ENCODE results near the gene SMARCA1.

Gene SMARCA1

DNA sequence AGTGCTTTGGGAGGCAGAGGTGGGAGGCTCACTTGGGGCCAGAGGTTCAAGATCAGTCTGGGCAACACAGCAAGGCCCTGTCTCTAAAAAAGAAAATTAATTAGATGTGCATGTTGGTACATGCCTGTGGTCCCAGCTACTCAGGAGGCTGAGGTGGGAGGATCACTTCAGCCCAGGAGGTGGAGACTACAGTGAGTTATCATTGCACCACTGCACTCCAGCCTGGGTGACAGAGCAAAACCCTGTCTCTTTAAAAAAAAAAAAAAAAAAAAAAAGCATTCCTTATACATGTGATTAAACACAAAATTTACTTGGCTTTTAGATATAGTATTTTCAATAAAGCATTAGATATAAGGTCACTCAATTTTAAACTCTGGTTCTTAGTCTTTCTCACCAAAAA is 34.9 kb downstream of the SMARCA1 start:
- Histone ChIP-seq H4K8ac (ENCODE audit: low read depth, low read length) (no peak overlapping the region), H3K27ac (replicated peaks; ENCODE audit: low read length) (no peak overlapping the region), H2AFZ (ENCODE audit: low read length) (no peak overlapping the region), H3K27me3 (ENCODE audit: control insufficient read depth in 3 of 3, insufficient read depth in 3 of 3, low read depth in 1 of 3, low read length in 3 of 3) (no peaks in the 10 kb centered on the region), H3K4me1 (ENCODE audit: control insufficient read depth in 2 of 2, insufficient read depth in 1 of 2, low read depth in 1 of 2, low read length in 2 of 2) (no peaks in the 10 kb centered on the region), H3K36me3 (replicated peaks in 1 of 2; ENCODE audit: control insufficient read depth in 2 of 2, insufficient read depth in 2 of 2, low read length in 2 of 2) (peaks cover 9 to 100% of the 10 kb centered on the region in 2 donors), H2AK5ac (ENCODE audit: low read depth, low read length) (no peak overlapping the region), H2BK5ac (ENCODE audit: low read length) (no peak overlapping the region), H3K79me1 (ENCODE audit: low read depth, low read length) (no peaks in the 10 kb centered on the region), H3K18ac (ENCODE audit: low read length) (no peak overlapping the region), H3K9me3 (replicated peaks in 1 of 2; ENCODE audit: control insufficient read depth in 2 of 2, insufficient read depth in 1 of 2, low read depth in 1 of 2, low read length in 2 of 2) (no peaks in the 10 kb centered on the region), H3K14ac (ENCODE audit: low read length) (no peak overlapping the region), H2BK120ac (ENCODE audit: low read depth, low read length) (no peak overlapping the region), H3K4me2 (ENCODE audit: insufficient read depth, low read length, poor library complexity, severe bottlenecking) (no peak overlapping the region), H2BK12ac (ENCODE audit: low read length) (no peak overlapping the region), H3K23ac (ENCODE audit: low read depth, low read length, poor library complexity) (no peak overlapping the region), H2BK15ac (ENCODE audit: low read length) (no peak overlapping the region), H3K4ac (ENCODE audit: low read length) (no peak overlapping the region), H3K4me3 (ENCODE audit: low read length in 2 of 2) (no peak overlapping the region), H4K91ac (ENCODE audit: low read depth, low read length, poor library complexity) (no peak overlapping the region), H3K9ac (ENCODE audit: low read depth, low read length, poor library complexity) (no peak overlapping the region)
- DNase-seq (ENCODE audit: low spot score) = no peak

DNA sequence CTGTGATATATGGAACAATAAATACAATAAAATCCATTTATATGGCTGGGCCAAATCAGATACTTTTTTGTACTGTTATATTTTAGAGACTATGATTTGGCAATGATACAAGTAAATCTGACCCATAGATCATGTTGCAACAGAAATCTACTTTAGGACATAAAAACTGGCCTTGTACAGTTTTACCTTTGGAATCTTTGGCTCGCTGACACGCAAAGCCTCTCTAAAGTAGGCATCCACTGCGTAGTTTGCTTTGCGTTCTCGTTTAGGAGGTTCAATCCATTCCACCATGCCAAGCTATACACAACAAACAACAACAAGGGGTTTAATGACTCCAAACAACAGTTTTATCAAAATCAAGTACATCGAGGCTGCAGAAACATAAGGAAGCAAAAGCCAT is 42.4 kb downstream of the SMARCA1 start:
- H3K27ac ChIP-seq (replicated peaks; ENCODE audit: low read length) = no peak overlapping the region
- no peak overlapping the region for H2BK5ac ChIP-seq (ENCODE audit: low read length)
- H2BK120ac ChIP-seq (ENCODE audit: low read depth, low read length) = no peak overlapping the region
- no peak overlapping the region for H3K18ac ChIP-seq (ENCODE audit: low read length)
- no peak overlapping the region for H2AFZ ChIP-seq (ENCODE audit: low read length)
- H3K4me1 ChIP-seq (ENCODE audit: control insufficient read depth in 2 of 2, insufficient read depth in 1 of 2, low read depth in 1 of 2, low read length in 2 of 2) = no peaks in the 10 kb centered on the region
- H3K4me3 ChIP-seq (ENCODE audit: low read length in 2 of 2) = no peak overlapping the region
- H3K14ac ChIP-seq (ENCODE audit: low read length) = no peak overlapping the region
- no CpG with 5 or more reads among the region's 6 CpGs for WGBS, 2 donors (ENCODE audit: extremely low coverage in 2 of 2, insufficient read length in 2 of 2, insufficient replicate concordance in 1 of 2)
- no peak overlapping the region for H2BK15ac ChIP-seq (ENCODE audit: low read length)
- no peak overlapping the region for H4K91ac ChIP-seq (ENCODE audit: low read depth, low read length, poor library complexity)
- DNase-seq (ENCODE audit: low spot score) = no peak
- no peak overlapping the region for H3K4ac ChIP-seq (ENCODE audit: low read length)
- H3K23ac ChIP-seq (ENCODE audit: low read depth, low read length, poor library complexity) = no peak overlapping the region
- H3K36me3 ChIP-seq (replicated peaks in 1 of 2; ENCODE audit: control insufficient read depth in 2 of 2, insufficient read depth in 2 of 2, low read length in 2 of 2) = peaks cover 11 to 86% of the 10 kb centered on the region in 2 donors
- H2AK5ac ChIP-seq (ENCODE audit: low read depth, low read length) = no peak overlapping the region
- no peak overlapping the region for H3K4me2 ChIP-seq (ENCODE audit: insufficient read depth, low read length, poor library complexity, severe bottlenecking)
- no peaks in the 10 kb centered on the region for H3K79me1 ChIP-seq (ENCODE audit: low read depth, low read length)
- no peak overlapping the region for H2BK12ac ChIP-seq (ENCODE audit: low read length)
- H3K9me3 ChIP-seq (replicated peaks in 1 of 2; ENCODE audit: control insufficient read depth in 2 of 2, insufficient read depth in 1 of 2, low read depth in 1 of 2, low read length in 2 of 2) = no peaks in the 10 kb centered on the region
- no peaks in the 10 kb centered on the region for H3K27me3 ChIP-seq (ENCODE audit: control insufficient read depth in 3 of 3, insufficient read depth in 3 of 3, low read depth in 1 of 3, low read length in 3 of 3)
- no peak overlapping the region for H3K9ac ChIP-seq (ENCODE audit: low read depth, low read length, poor library complexity)
- no peak overlapping the region for H4K8ac ChIP-seq (ENCODE audit: low read depth, low read length)

DNA sequence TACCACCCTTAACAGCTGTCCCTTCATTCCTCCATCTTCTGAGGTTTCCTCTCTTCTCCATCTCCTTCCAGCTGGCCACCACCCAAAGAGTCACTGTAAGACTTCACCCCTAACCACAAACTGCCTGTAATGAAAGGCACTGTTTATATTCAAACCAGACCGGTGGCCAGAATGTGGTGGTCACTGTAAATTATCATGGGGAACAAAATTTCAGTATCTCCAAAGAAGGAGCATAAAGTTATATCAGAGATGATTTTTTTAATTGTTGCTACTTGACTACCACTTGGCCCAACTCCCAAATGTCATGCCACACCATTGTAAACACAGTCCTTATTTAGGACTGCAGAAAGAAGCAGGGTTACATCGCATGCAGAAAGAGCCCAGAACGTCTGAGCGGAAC is 44.8 kb downstream of the SMARCA1 start:
- no peak overlapping the region for H3K9ac ChIP-seq (ENCODE audit: low read depth, low read length, poor library complexity)
- H3K14ac ChIP-seq (ENCODE audit: low read length) = no peak overlapping the region
- H2BK15ac ChIP-seq (ENCODE audit: low read length) = no peak overlapping the region
- no peaks in the 10 kb centered on the region for H3K4me1 ChIP-seq (ENCODE audit: control insufficient read depth in 2 of 2, insufficient read depth in 1 of 2, low read depth in 1 of 2, low read length in 2 of 2)
- no peak overlapping the region for H3K4me3 ChIP-seq (ENCODE audit: low read length in 2 of 2)
- H3K23ac ChIP-seq (ENCODE audit: low read depth, low read length, poor library complexity) = no peak overlapping the region
- no peak overlapping the region for H3K27ac ChIP-seq (replicated peaks; ENCODE audit: low read length)
- H4K8ac ChIP-seq (ENCODE audit: low read depth, low read length) = no peak overlapping the region
- no CpG with 5 or more reads among the region's 4 CpGs for WGBS, 2 donors (ENCODE audit: extremely low coverage in 2 of 2, insufficient read length in 2 of 2, insufficient replicate concordance in 1 of 2)
- H3K4me2 ChIP-seq (ENCODE audit: insufficient read depth, low read length, poor library complexity, severe bottlenecking) = no peak overlapping the region
- no peak overlapping the region for H3K18ac ChIP-seq (ENCODE audit: low read length)
- H2BK120ac ChIP-seq (ENCODE audit: low read depth, low read length) = no peak overlapping the region
- H3K27me3 ChIP-seq (ENCODE audit: control insufficient read depth in 3 of 3, insufficient read depth in 3 of 3, low read depth in 1 of 3, low read length in 3 of 3) = no peaks in the 10 kb centered on the region
- no peak overlapping the region for H4K91ac ChIP-seq (ENCODE audit: low read depth, low read length, poor library complexity)
- H3K9me3 ChIP-seq (replicated peaks in 1 of 2; ENCODE audit: control insufficient read depth in 2 of 2, insufficient read depth in 1 of 2, low read depth in 1 of 2, low read length in 2 of 2) = no peaks in the 10 kb centered on the region
- no peak overlapping the region for H2BK5ac ChIP-seq (ENCODE audit: low read length)
- H2AFZ ChIP-seq (ENCODE audit: low read length) = no peak overlapping the region
- no peak overlapping the region for H2AK5ac ChIP-seq (ENCODE audit: low read depth, low read length)
- peaks cover 5 to 86% of the 10 kb centered on the region in 2 donors for H3K36me3 ChIP-seq (replicated peaks in 1 of 2; ENCODE audit: control insufficient read depth in 2 of 2, insufficient read depth in 2 of 2, low read length in 2 of 2)
- H3K79me1 ChIP-seq (ENCODE audit: low read depth, low read length) = no peaks in the 10 kb centered on the region
- no peak for DNase-seq (ENCODE audit: low spot score)
- H3K4ac ChIP-seq (ENCODE audit: low read length) = no peak overlapping the region
- no peak overlapping the region for H2BK12ac ChIP-seq (ENCODE audit: low read length)

DNA sequence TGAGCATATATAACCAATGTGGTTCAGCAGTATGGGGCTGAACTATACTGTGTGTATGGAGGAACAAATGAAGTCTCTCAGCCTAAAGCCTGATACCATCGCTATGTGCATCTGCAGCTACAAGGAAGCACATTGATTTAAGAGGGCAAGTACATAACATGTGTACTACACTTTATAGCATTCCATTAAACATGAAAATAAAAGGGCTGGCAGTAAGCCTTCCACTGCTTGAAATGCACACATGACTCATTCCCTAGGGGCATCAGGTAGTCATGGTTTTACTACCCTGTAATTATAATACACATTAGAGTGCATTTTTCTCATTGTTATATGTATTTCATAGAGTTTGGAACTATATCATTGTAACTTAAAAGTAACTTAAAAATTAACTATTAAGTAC is 51.2 kb downstream of the SMARCA1 start:
- H3K23ac ChIP-seq (ENCODE audit: low read depth, low read length, poor library complexity) = no peak overlapping the region
- no peaks in the 10 kb centered on the region for H3K27me3 ChIP-seq (ENCODE audit: control insufficient read depth in 3 of 3, insufficient read depth in 3 of 3, low read depth in 1 of 3, low read length in 3 of 3)
- H3K9me3 ChIP-seq (replicated peaks in 1 of 2; ENCODE audit: control insufficient read depth in 2 of 2, insufficient read depth in 1 of 2, low read depth in 1 of 2, low read length in 2 of 2) = no peaks in the 10 kb centered on the region
- no peak overlapping the region for H3K4me3 ChIP-seq (ENCODE audit: low read length in 2 of 2)
- H3K4ac ChIP-seq (ENCODE audit: low read length) = no peak overlapping the region
- no peak overlapping the region for H4K91ac ChIP-seq (ENCODE audit: low read depth, low read length, poor library complexity)
- WGBS, 2 donors (ENCODE audit: extremely low coverage in 2 of 2, insufficient read length in 2 of 2, insufficient replicate concordance in 1 of 2) = no CpG with 5 or more reads among the region's 1 CpG
- H3K4me1 ChIP-seq (ENCODE audit: control insufficient read depth in 2 of 2, insufficient read depth in 1 of 2, low read depth in 1 of 2, low read length in 2 of 2) = no peaks in the 10 kb centered on the region
- H2BK15ac ChIP-seq (ENCODE audit: low read length) = no peak overlapping the region
- H3K4me2 ChIP-seq (ENCODE audit: insufficient read depth, low read length, poor library complexity, severe bottlenecking) = no peak overlapping the region
- H4K8ac ChIP-seq (ENCODE audit: low read depth, low read length) = no peak overlapping the region
- H2BK12ac ChIP-seq (ENCODE audit: low read length) = no peak overlapping the region
- H2BK5ac ChIP-seq (ENCODE audit: low read length) = no peak overlapping the region
- H3K79me1 ChIP-seq (ENCODE audit: low read depth, low read length) = no peaks in the 10 kb centered on the region
- no peak overlapping the region for H3K18ac ChIP-seq (ENCODE audit: low read length)
- H3K36me3 ChIP-seq (replicated peaks in 1 of 2; ENCODE audit: control insufficient read depth in 2 of 2, insufficient read depth in 2 of 2, low read length in 2 of 2) = peaks cover 0 to 97% of the 10 kb centered on the region in 2 donors
- no peak overlapping the region for H2AK5ac ChIP-seq (ENCODE audit: low read depth, low read length)
- no peak overlapping the region for H3K9ac ChIP-seq (ENCODE audit: low read depth, low read length, poor library complexity)
- H3K27ac ChIP-seq (replicated peaks; ENCODE audit: low read length) = no peak overlapping the region
- no peak overlapping the region for H2BK120ac ChIP-seq (ENCODE audit: low read depth, low read length)
- no peak for DNase-seq (ENCODE audit: low spot score)
- H2AFZ ChIP-seq (ENCODE audit: low read length) = no peak overlapping the region
- no peak overlapping the region for H3K14ac ChIP-seq (ENCODE audit: low read length)
